H1 (cell line): ENCODE results near the gene WDR7.

Source experiments
- EP300 ChIP-seq, 2 experiments: IDR thresholded peaks; 1 replicate in 1 of 2; 2 replicates in 1 of 2; pipeline ENCODE4 v1.6.1; 2011 to 2012; ENCODE audit warnings: low read depth in 2 of 2, low read length in 2 of 2, mild to moderate bottlenecking in 2 of 2, borderline replicate concordance in 1 of 2, inconsistent platforms in 1 of 2, moderate library complexity in 1 of 2
- KDM1A ChIP-seq: fragments of 200-600, 300-600 bp; sonication (generic); IDR thresholded peaks from 2 replicates; pipeline ENCODE4 v1.7.1; 2016; ENCODE audit warnings: mild to moderate bottlenecking, low read length, borderline replicate concordance
- POLR2A ChIP-seq, 2 experiments: IDR thresholded peaks; 1 replicate in 1 of 2; 2 replicates in 1 of 2; pipeline ENCODE4 v1.6.1; 2011; ENCODE audit warnings: low read depth in 2 of 2, low read length in 2 of 2, mild to moderate bottlenecking in 2 of 2; ENCODE audit errors: control extremely low read depth in 1 of 2
- TF ChIP-seq, protein P1 (sequence below), 3 experiments: IDR thresholded peaks; 1 replicate in 2 of 3; 2 replicates in 1 of 3; pipeline versions ENCODE4 v1.5.1 to v1.6.1; 2011; ENCODE audit warnings: low read length in 3 of 3, mild to moderate bottlenecking in 3 of 3, inconsistent platforms in 2 of 3, low read depth in 1 of 3, moderate library complexity in 1 of 3; ENCODE audit not compliant: insufficient read depth in 1 of 3; ENCODE audit errors: control extremely low read depth in 1 of 3
- TF ChIP-seq, protein P2 (sequence below): IDR thresholded peaks from 2 replicates; pipeline ENCODE4 v1.6.1; 2011; ENCODE audit warnings: low read length, improper control_type of control experiment

DNA sequence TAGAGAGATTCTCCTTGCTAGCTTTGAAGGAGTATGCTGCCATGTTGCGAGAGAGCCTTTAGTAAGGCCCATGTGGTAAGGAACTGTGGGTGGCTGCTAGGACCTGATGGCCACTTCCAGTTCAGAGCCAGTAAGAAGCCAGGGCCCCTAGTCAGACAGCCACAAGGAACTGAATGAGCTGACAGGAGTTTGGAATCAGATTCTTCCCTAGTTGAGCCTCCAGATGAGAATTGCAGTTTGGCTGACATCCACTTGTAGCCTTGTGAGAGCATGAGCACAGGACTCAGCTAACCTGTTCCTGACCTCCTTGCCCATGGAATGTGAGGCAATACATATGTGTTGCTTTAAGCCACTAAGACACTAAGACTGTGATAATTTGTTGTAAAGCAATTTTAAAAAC lies 1.2 kb upstream of the WDR7 start:
- TF ChIP-seq, protein P1, sequence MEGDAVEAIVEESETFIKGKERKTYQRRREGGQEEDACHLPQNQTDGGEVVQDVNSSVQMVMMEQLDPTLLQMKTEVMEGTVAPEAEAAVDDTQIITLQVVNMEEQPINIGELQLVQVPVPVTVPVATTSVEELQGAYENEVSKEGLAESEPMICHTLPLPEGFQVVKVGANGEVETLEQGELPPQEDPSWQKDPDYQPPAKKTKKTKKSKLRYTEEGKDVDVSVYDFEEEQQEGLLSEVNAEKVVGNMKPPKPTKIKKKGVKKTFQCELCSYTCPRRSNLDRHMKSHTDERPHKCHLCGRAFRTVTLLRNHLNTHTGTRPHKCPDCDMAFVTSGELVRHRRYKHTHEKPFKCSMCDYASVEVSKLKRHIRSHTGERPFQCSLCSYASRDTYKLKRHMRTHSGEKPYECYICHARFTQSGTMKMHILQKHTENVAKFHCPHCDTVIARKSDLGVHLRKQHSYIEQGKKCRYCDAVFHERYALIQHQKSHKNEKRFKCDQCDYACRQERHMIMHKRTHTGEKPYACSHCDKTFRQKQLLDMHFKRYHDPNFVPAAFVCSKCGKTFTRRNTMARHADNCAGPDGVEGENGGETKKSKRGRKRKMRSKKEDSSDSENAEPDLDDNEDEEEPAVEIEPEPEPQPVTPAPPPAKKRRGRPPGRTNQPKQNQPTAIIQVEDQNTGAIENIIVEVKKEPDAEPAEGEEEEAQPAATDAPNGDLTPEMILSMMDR (IDR thresholded peaks at IDR 0.05; ENCODE audit: control extremely low read depth in 1 of 3, insufficient read depth in 1 of 3, low read depth in 1 of 3, low read length in 3 of 3): no peak
- TF ChIP-seq, protein P2, sequence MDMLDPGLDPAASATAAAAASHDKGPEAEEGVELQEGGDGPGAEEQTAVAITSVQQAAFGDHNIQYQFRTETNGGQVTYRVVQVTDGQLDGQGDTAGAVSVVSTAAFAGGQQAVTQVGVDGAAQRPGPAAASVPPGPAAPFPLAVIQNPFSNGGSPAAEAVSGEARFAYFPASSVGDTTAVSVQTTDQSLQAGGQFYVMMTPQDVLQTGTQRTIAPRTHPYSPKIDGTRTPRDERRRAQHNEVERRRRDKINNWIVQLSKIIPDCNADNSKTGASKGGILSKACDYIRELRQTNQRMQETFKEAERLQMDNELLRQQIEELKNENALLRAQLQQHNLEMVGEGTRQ: no peak
- TF ChIP-seq POLR2A (IDR thresholded peaks at IDR 0.05; ENCODE audit: control extremely low read depth in 1 of 2, low read depth in 2 of 2, low read length in 2 of 2): no peak
- no peak for TF ChIP-seq EP300 (IDR thresholded peaks at IDR 0.05; ENCODE audit: borderline replicate concordance in 1 of 2, low read depth in 2 of 2, low read length in 2 of 2)
- TF ChIP-seq KDM1A: no peak
